KBM-7 (cell line): Measurements from ENCODE around the gene KCNA10.

Experiments used
- DNase-seq: peaks from one replicate; pipeline ENCODE4 v3.0.0-alpha.2; 2015
- in situ Hi-C: fragments of 300-500 bp; cut with MboI; formaldehyde crosslinking; loops from 2 replicates; pipeline ENCODE4 v1.14.3; 2020; ENCODE audit warnings: low sequenced_read_pairs, low pct_unique_long_range_greater_than_20kb, mixed read lengths

KCNA10 gene

DNA sequence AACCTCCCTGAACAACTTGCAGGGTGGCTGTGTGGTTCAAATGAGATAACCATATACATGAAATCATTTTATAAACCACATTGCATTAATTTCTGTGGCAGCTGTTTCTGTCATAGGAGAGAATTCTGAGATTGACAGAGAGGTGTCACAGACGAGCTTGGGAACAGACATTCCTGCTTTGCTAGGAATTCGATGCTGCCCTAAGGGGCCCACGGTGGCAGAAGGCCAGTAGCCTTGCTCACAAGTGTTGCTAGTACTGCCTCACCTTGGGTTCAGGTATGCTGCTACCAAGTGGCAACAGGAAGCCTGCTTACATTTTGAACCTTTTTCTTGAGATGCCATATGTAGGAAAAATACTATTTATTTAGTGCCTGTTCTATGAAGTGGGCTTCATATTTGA, 13.4 kb downstream of the KCNA10 start:
- in situ Hi-C loops, result no loop called here
- DNase-seq, result no peak

DNA sequence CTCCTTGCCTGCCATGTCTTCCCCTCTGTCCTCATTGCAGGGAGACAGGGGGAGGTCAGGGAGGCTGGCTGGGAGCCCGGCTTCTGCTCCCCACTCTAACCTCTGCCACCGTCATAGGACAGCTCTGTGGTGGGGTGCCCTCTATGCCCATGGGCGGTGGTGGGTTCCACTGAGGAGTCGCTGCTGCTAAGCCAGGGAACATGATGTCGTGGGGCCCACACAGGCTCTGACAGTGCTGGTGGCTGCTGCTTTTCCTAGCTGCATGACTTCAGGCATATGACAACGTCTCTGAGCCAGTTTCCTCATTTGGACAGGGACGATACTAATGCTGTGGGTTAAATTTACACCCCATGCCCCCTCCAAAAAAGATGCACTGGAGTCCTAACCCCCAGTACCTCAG, 14.7 kb downstream of the KCNA10 start:
- DNase-seq, result no peak
- in situ Hi-C loops, result no loop called here

DNA sequence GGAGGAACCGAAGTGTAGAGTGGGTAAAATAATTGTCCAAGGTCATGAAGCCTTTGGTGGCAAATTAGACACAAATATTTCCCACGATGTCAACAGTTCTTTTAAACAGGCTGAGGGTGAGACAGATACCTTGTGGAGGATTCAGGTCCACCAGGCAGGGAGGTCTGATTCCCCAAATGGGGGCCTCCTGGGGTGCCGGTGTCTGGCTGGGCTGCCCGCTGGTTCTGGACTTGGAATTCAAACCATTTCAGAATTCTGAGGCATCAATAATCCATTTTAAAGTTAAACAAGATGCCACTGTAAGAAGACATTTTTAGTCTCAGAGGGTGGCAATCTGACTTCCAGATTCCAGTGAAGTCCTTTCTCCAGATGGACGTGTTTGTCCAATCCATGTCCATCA, 15.5 kb downstream of the KCNA10 start:
- in situ Hi-C loops, result no loop called here
- no peak for DNase-seq

DNA sequence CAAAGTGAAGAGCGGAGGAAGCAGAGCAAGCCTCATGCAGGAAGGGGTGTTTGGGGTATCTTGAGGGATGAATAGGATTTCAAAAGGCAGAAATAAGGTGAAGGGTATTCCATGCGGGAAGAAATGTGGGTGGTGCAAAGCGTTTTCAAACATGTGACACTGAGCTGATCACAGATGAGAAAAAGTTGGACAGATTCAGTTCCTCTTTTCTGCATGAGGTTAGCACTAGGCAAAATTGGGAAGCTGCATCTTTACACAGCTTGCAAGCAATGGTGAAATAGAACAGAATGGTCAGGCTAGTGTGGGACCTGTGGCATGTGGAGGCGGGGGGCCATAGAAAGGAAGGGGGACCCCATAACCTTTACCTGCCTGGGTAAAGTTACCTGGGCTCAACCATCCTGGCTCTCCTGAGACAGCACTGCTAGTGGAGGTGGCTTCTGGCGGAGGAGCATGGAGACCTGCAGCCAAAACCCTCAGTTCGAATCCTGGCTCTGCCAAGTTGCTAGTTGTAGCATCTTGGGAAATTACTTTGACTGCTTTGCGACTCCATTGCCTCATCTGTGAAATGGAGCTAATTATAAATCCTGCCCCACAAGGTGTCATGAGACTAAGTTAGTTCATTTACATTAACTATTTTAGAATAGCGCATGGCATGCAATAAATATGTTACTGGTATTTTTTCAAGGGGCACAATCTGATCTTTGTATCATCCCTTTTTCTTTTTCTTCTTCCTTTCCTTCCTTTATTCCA, 16.4 kb downstream of the KCNA10 start:
- DNase-seq, result peak; percentile 43
- in situ Hi-C loops, result no loop called here

DNA sequence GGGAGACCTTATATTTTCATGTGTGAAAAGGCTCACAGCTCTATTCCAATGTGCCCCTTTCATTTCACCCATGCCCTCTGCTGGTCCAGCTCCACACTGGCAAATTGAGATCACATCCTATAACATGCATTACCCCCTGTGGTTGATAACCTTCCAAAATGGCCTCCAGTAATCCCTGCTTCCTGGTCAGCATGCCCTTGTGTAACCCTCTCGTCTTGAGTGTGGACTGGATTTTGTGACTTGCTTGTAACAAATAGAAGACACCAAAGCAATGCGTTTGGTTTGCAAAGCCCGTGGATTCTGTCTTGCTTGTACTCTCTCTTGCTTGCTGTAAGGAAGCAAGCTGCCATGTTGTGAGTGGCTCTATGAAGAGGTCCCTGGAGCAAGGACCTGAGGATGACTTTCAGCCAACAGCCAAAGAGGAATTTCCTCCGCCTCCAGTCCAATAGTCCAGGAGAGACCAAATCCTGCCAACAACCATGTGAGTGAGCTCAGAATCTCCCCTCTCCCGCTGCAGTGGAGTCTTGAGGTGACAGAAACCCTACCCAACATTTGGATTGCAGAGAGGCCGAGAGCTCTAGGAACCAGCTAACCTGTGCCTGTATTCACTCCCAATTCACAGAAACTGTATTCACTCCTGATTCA, 17.4 kb downstream of the KCNA10 start:
- in situ Hi-C loops, result no loop called here
- no peak for DNase-seq

DNA sequence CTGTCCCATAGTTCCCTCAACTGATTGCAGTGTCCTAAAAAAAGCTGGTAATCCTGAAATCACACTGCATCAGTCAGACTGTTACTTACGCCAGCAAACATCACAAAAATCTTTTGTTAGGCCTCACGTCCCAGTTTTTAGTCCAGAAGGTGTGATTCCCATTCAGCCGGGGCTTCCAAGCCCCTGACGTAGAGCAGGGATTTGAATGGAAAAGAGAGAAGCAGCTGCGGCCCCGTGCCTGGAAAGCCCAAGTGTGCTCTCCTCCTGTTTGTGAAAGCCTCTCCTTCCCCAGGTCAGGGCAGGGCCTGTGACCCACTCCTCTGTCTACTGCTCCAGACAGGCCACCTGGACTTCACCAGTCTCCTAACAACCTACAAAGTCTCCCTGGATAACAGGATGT, 20.7 kb downstream of the KCNA10 start:
- in situ Hi-C loops, result no loop called here
- DNase-seq, result no peak

DNA sequence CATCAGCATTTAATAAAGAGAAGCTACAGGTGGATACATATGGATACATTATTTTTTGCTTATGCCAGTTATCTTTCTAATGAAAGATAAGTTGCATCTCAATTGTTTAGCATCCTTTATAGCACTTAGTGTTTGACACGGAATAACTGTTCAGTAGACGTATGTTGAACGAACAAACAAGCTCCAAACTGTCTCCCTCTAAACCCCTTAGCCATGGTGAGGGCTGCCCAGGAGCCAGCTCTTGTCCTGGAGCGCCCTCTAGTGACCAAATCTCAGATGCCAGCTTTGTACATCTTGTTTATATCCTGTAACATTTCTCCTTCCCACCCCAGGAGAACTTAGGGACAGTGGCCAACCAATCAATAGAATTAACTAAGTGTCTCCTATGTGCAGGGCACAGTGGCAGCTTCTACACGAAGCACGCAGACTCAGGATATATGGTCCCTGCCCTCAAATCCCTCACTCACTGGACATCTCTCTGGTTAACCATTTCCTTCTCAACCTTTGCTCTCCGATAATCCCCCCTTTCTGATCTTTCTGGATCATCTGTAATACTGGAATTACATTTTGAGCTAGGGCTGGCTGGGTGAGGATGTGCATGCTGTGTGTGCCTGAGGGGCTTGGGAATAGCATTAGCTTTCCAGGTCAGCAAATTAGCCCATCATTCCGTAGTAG, 22.9 kb downstream of the KCNA10 start:
- peak; percentile 82 for DNase-seq
- in situ Hi-C loops, result no loop called here

DNA sequence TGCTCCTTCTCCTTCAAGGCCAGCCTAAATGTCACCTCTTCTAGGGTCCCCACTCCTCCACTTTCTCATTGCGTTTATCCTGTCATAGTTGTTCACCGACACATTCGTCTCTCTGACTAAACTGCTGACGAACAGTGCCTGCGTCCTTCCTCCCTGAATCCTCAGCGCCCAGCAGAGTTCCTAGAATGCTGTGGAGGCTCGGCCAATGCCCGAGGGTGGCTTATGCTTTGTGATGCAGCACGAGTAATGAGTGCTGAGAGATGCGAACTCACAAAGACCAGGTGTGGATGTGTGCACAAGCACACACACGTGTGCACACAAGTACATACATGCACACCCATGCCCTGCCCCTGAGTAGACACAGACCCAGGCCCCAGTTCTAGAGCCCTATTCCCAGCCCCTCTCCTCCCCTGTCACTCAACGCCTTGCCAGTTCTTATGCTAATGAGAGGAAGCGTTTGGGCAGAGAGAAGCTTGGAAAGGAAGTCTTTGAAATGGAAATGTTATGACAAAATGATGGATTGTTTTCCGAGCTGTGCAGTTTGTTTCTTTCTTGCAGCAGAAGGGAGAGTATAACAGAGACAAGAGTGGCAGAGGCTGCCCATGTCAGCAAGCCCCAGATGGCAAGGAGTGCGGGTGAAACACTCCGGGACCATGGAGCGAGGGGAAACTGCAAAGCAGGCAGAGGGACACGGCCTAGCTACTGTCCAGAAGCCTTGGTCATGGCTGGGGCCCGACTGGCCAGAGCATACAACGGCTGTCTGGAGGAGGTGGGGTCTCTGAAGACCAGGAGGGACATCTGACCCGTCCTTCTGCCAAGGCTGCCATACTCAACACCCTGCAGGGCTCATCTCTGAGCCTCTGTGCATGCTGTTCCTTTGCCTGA, 24.2 kb downstream of the KCNA10 start:
- DNase-seq, result no peak
- in situ Hi-C loops, result no loop called here

DNA sequence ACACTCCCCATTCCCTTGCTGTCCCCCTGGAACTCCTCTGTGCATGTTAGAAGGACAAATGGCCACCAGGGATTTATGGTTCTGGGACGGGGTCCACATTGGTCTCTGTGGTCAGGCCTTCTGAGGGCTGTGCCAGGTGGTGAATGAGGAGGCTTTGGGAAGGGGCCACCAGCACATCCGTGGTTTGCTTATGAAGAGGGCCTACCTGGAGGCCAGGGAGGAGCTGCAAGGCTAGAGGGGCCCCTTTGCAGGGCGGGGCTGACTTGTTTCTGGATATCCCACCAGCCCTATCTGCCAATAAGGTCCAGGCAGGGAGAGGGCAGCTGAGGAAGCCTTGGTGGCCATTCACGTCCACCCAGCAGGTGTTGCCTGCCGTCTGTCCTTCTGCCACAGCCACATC, 24.9 kb downstream of the KCNA10 start:
- no peak for DNase-seq
- in situ Hi-C loops, result no loop called here

DNA sequence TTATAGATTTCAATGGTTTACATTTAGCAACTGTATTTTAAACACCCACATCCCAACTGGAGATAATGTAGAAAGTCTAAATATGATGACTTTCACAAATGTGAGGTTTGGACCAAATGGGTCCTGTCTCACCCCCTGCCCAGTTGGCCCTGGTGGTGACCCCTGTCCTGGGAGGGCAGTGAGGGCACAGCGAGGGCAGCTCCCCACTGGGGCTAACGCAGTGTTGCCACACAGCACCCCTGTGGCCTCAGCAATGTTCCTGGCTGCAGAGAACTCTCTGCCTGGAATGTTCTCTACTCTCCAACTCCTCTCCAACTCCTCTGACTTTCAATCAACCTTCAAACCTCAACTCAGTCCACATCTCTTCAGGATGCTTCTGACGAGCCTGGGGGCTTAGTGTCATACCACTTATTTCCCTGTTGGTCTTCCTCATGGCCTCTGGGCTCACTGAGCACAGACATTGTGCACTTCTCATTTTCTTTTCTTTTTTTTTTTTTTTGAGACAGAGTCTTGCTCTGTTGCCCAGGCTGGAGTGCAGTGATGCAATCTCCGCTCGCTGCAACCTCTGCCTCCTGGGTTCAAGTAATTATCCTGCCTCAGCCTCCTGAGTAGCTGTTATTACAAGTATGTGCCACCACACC, 25.8 kb downstream of the KCNA10 start:
- in situ Hi-C loops, result no loop called here
- no peak for DNase-seq

DNA sequence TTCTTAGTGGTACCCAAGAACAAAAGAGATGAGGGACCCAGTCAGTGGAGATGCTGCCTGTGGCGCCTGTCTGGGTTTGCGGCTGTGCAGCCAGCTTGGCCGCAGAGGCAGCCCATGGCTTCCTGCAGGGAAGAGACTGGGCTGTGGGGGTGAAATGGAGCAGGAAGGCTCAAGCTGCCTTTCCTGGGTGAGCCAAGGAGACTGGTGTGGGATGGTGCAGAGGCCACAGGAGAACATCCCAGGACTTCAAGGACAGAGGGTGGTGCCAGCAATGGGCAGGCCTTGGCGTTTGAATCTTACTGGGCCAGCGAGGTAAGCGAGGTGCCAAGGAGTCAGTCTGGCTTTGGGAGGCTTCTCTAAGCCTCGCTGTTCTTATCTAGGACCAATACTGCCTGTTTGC, 26.4 kb downstream of the KCNA10 start:
- no peak for DNase-seq
- in situ Hi-C loops, result no loop called here

DNA sequence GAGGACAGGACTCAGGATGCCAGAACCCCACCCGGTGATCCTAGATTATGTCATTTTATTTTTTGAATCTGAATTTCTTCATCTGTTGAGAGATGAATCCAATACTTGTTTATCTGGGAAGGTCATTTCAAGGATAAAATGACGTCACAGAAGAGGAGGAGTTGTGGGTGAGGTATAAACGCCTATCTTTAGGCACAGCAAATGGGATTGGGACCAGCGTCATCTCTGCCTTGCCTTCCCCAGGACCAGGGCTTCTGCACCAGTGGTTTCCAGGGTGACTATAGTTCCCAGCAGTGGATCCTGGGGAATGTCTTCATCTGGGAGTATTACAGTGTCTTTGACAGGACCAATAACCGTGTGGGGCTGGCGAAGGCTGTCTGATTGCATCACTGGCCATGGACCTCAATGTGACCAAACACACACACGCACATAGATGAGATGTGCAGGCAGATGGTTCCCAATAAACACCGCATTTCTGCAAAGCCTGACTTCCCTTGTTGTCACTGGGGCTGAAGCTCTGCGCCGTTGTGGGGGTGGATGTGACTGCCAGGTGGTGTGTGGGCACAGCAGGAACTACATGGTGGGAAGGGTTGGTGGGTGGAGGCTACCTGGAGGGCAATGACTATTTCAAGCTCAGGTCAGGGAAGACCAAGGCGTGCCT, 28.1 kb downstream of the KCNA10 start:
- DNase-seq, result no peak

DNA sequence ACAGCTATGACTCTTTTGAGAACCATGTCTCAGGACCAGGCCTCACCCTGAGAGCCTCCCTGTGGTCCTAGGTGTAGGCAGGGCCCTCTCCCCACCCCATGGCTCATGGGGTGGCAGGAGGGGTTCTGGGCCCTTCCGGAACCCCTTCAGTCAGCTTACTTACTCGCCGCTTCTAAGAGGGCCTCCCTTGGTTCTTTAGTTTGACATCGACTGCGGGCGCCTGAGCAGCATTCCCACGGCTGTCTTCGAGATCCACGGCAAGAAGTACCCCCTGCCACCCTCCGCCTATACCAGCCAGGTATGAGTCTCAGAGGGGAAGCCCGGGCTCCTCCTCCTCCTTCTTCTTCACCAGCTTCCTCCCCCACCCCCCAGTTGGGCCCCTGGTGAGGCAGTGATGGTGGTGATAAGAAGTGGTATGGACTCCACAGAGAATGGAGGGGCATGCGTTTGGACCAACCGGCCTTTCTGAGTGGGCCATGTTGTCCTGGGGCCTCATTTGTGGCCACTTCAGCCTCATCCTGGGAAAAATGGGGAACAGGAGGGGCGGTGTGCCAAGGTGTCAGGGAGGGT, 28.9 kb downstream of the KCNA10 start:
- DNase-seq, result no peak
- in situ Hi-C loops, result no loop called here

More for the DNA sequence above, 28.1 kb downstream of the KCNA10 start:
- in situ Hi-C loops, result no loop called here

DNA sequence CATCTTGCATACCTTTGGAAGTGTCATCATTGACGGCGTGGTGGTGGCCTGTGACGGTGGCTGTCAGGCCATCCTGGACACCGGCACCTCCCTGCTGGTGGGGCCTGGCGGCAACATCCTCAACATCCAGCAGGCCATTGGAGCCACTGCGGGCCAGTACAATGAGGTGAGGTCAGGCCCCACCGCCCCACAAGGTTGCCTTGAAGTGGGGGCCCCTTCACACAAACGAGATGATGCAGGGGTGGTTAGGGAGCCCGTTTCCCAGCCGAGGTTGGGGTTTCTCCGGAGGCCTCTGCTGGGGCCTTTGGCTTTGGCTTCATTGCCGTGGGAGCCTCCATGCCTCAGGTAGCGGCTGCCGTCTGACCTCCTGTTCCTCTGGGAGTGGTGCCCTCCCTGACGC, 29.6 kb downstream of the KCNA10 start:
- in situ Hi-C loops, result no loop called here

DNA sequence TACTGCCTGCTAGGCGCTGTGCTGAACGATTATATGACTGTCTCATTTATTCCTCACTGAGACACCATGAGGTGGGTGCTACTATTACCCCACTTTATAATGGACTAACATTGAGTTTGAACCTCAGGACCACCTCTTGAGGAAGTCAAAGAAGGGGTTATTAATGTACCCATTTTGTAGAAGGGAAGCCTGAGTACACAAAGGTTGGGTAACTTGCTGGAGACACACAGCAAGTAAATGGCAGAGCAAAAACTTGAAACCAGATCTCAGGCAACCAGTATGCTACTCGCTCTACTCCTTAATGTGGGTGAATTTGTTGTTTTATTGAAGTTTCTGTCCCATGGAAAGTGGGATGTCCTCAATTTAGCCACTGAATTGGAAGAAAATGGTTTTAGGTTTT, 30.1 kb downstream of the KCNA10 start:
- in situ Hi-C loops, result no loop called here
- DNase-seq, result no peak

More for the DNA sequence above, 29.6 kb downstream of the KCNA10 start:
- no peak for DNase-seq

DNA sequence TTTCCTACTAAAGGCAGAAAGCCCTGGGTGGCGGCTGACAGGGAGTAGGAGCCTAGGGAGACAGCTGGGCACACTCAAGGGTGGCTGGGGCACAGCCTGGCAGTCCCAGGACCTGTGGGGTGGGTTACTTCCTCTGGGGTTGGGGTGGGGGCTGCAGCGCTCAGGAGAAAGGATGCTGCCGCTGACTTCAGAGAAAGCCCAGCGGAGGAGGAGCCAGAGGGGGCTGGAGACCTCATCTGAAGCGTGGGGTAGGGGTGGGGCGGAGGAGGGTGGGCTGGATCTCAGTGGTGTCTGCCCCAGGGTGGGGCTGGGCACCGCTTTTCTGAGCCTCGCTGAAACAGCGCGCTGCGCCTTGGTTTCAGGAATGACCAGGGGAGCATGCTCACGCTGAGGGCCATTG, 30.8 kb downstream of the KCNA10 start:
- DNase-seq, result no peak
- in situ Hi-C loops, result no loop called here

DNA sequence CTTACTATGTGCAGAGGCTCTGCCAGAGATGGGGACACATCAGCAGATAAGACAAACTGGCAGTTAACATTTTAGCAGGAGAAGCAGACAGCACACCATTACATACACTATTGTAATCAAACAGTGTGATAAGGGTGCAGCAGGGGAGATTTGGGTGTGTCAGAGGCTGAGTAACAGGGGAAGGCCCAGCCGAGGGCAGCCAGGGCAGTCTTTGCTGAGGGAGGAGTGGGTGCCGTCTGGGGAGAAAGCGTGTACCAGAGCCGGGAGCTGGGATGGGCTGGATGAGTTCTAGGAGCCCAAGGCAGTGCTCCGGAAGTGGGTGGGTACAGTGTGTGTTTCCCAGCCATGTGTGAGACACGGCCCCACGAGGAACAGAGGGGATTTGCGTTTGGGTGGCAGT, 31.2 kb downstream of the KCNA10 start:
- no peak for DNase-seq
- in situ Hi-C loops, result no loop called here

DNA sequence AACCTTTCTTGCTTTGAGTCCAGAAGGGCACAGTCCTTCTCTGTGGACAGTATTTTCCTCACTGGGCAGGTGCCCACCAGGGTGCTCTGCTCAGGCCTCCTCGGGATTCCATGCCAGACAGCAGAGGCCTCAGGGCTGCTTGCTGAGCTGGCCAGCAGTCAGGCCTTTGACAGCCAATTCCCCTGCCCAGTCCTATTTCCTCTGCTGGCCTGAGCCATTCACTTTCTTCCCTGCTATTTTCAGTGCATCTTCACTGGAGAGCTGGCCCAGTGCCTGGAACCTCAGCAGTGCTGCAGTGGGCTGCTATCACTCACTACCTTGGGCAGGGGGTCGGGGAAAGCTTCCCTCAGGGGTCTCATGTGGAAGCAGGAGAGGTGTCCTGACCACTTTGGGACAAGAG, 33.2 kb downstream of the KCNA10 start:
- DNase-seq, result no peak
- in situ Hi-C loops, result no loop called here
